ENCODE measurements around the gene JCAD. TPM values are rescaled to one million over a fixed set of nuclear protein-coding genes. Genes with fewer than 3 reads are reported as not detected.

Gene JCAD
- total RNA-seq, 1 donor from 2014 or later = 31.0 TPM

- Mint-ChIP-seq H3K27me3 (no peaks in the 10 kb centered on the region), H3K9me3 (peaks cover 12% of the 10 kb centered on the region)
- DNase-seq (ENCODE audit: extremely low spot score, unreplicated experiment) = no peak
These were observed 88.8 kb downstream of the JCAD start for GRCh38 chr10:29970576-29970975.

DNA sequence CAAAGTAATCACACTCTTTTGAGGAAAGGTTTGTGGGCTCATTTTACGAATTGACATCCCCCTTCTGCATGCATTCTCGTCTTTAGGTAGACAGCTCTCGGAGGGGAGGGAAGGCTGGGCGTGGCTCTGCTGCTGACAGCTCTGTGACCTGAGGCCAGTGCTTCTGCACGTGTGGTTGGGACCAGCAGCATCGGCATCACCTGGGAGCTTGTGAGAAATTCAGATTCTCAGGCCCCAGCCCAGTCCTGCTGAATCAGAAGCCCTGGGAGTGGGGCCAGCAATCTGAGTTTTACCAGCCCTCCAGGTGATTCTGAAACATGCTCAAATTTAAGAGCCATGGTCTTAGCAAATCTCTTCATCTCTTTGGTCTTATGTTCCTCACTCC lies 89.4 kb downstream of the JCAD start:
- H3K36me3 Mint-ChIP-seq = peaks cover 7% of the 10 kb centered on the region
- H3K9me3 Mint-ChIP-seq = peaks cover 11% of the 10 kb centered on the region
- TF ChIP-seq CTCF (conservative IDR thresholded peaks at IDR 0.05) = no peak
- DNase-seq (ENCODE audit: extremely low spot score, unreplicated experiment) = no peak
- H3K27me3 Mint-ChIP-seq = no peaks in the 10 kb centered on the region
- peaks cover 10% of the 10 kb centered on the region for H3K4me1 Mint-ChIP-seq (ENCODE audit: unreplicated experiment)
- H3K27ac Mint-ChIP-seq = no peak overlapping the region
- no peak overlapping the region for H3K4me3 Mint-ChIP-seq

More at GRCh38 chr10:29970576-29970975, 88.8 kb downstream of the JCAD start:
- H3K4me3 Mint-ChIP-seq = no peak overlapping the region
- no peak overlapping the region for H3K27ac Mint-ChIP-seq
- H3K36me3 Mint-ChIP-seq = peaks cover 7% of the 10 kb centered on the region
- H3K4me1 Mint-ChIP-seq (ENCODE audit: unreplicated experiment) = peaks cover 10% of the 10 kb centered on the region
- TF ChIP-seq CTCF (conservative IDR thresholded peaks at IDR 0.05) = no peak

DNA sequence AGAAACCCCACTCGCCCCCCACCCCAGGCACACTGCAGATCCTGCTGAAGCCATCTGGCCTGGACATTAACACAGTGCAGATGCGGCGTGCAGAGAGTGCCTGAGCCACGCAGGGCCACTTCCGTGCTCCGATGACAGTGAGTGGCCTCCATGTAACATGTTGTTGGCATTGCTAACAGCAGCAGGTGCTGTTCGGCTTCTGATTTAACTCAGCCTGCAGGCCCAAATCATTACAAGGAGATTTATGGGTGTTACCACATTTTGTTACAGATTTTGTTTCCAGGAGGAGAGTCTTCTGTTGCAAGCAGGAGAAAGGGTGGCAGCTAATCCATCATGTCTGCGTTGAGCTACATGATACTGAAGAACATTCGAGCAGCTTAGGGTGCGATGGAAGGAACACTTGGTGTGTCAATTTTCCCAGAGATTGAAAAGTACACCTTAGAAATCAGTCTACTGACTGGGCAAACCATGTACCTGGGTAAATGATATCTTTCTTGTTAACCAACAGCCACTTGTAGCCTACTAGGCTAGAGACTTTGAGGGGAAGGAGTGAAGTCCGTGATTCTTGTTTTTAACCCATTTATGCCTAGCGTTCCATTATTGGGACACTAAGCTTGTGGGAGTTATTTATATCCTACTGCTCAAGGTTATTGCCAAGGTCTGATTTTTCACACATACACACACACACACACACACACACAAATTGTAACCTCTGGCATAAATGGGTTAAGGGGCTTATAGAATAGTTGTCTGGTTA lies 90.0 kb downstream of the JCAD start:
- Mint-ChIP-seq H3K4me3 (no peak overlapping the region), H3K27me3 (no peaks in the 10 kb centered on the region), H3K9me3 (peaks cover 5% of the 10 kb centered on the region), H3K27ac (no peak overlapping the region), H3K4me1 (ENCODE audit: unreplicated experiment) (peaks cover 12% of the 10 kb centered on the region), H3K36me3 (peaks cover 7% of the 10 kb centered on the region)
- TF ChIP-seq CTCF (conservative IDR thresholded peaks at IDR 0.05) = no peak
- no peak for DNase-seq (ENCODE audit: extremely low spot score, unreplicated experiment)

DNA sequence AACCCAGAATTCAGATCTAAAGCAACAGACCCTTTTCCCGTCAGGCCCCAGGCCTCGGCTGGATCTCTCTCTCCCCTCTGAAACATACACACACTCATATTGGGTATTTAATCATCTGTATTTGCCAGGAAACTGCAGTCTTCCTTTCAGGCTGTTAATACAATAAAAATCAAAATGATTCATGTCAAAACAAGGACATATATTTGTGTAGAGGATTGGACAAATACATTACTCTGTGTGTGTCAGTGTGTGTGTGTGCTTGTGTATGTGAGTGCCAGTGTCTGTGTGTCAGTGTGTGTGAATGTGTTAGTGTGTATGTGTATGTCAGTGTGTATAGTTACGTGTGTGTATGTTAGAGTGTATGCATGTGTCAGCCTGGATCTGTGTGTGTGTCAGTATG lies 90.8 kb downstream of the JCAD start:
- Mint-ChIP-seq H3K4me1 (ENCODE audit: unreplicated experiment) (peaks cover 14% of the 10 kb centered on the region), H3K36me3 (peaks cover 3% of the 10 kb centered on the region), H3K4me3 (no peak overlapping the region), H3K9me3 (no peaks in the 10 kb centered on the region), H3K27ac (no peak overlapping the region), H3K27me3 (no peaks in the 10 kb centered on the region)
- no peak for DNase-seq (ENCODE audit: extremely low spot score, unreplicated experiment)
- TF ChIP-seq CTCF (conservative IDR thresholded peaks at IDR 0.05) = no peak

- no peak for DNase-seq (ENCODE audit: extremely low spot score, unreplicated experiment)
- no peaks in the 10 kb centered on the region for H3K27me3 Mint-ChIP-seq
These were observed 93.1 kb downstream of the JCAD start for GRCh38 chr10:29966269-29966668.

More at GRCh38 chr10:29966269-29966668, 93.1 kb downstream of the JCAD start:
- no peaks in the 10 kb centered on the region for H3K9me3 Mint-ChIP-seq
- H3K4me3 Mint-ChIP-seq = no peak overlapping the region
- TF ChIP-seq CTCF (conservative IDR thresholded peaks at IDR 0.05) = no peak
- H3K36me3 Mint-ChIP-seq = no peaks in the 10 kb centered on the region
- no peak overlapping the region for H3K27ac Mint-ChIP-seq
- H3K4me1 Mint-ChIP-seq (ENCODE audit: unreplicated experiment) = peaks cover 25% of the 10 kb centered on the region

Data from type B pancreatic cell (in vitro differentiated cells).